ENCODE results near the gene KCNQ1OT1. TPM values are rescaled to one million over a fixed set of nuclear protein-coding genes. Genes with fewer than 3 reads are reported as not detected.

Gene KCNQ1OT1
- total and polyA plus RNA-seq, 2 of the 4 experiments (the other 2 are of a cell fraction) = 0.14 to 2.0 TPM

- no peak overlapping the region for H4K8ac ChIP-seq (ENCODE audit: low read depth in 2 of 2, low read length in 2 of 2)
- H3K9ac ChIP-seq (ENCODE audit: low read depth, low read length) = no peak overlapping the region
- no peak overlapping the region for H2BK5ac ChIP-seq (ENCODE audit: low read depth, low read length, poor library complexity, severe bottlenecking)
- H3K18ac ChIP-seq (ENCODE audit: low read depth, low read length) = no peak overlapping the region
- CTCF ChIA-PET = no interaction called here
- H3K9me3 ChIP-seq (ENCODE audit: control insufficient read depth, insufficient read depth, low read length) = peaks cover 4% of the 10 kb centered on the region; the same call in 1 of the 2 replicates
- no peak overlapping the region for H2BK20ac ChIP-seq (ENCODE audit: low read depth, low read length)
- H2AK5ac ChIP-seq (ENCODE audit: low read depth, low read length) = no peak overlapping the region
- no peak for ATAC-seq (ENCODE audit: low read depth)
- no peak overlapping the region for H3K4me3 ChIP-seq (ENCODE audit: insufficient read depth, low read depth, low read length)
- H3K14ac ChIP-seq (replicated peaks; ENCODE audit: low read depth, low read length) = no peak overlapping the region
- H4K5ac ChIP-seq (ENCODE audit: low read depth, low read length) = no peak overlapping the region
- no peak overlapping the region for H2AK9ac ChIP-seq (replicated peaks; ENCODE audit: low read depth, low read length, poor library complexity)
- no peak overlapping the region for H4K91ac ChIP-seq (ENCODE audit: insufficient read depth, low read depth, low read length)
- H3K4me2 ChIP-seq (ENCODE audit: low read depth, low read length) = no peak overlapping the region
- H2BK15ac ChIP-seq (ENCODE audit: low read depth, low read length) = no peak overlapping the region
- H3K36me3 ChIP-seq (ENCODE audit: control insufficient read depth, insufficient read depth, low read length) = no peaks in the 10 kb centered on the region
- intact Hi-C loops (cut with micrococcal nuclease) = no loop called here
- H3K27me3 ChIP-seq (ENCODE audit: control insufficient read depth, insufficient read depth, low read length) = peaks cover 41% of the 10 kb centered on the region
- TF ChIP-seq, protein P1, sequence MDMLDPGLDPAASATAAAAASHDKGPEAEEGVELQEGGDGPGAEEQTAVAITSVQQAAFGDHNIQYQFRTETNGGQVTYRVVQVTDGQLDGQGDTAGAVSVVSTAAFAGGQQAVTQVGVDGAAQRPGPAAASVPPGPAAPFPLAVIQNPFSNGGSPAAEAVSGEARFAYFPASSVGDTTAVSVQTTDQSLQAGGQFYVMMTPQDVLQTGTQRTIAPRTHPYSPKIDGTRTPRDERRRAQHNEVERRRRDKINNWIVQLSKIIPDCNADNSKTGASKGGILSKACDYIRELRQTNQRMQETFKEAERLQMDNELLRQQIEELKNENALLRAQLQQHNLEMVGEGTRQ (IDR thresholded peaks at IDR 0.05; ENCODE audit: low read depth, low read length) = no peak
- no peak for TF ChIP-seq FOS (IDR thresholded peaks at IDR 0.05; ENCODE audit: low read depth, low read length)
- no peak for TF ChIP-seq RFX5 (IDR thresholded peaks at IDR 0.05; ENCODE audit: low read depth, low read length)
- TF ChIP-seq, protein P2, sequence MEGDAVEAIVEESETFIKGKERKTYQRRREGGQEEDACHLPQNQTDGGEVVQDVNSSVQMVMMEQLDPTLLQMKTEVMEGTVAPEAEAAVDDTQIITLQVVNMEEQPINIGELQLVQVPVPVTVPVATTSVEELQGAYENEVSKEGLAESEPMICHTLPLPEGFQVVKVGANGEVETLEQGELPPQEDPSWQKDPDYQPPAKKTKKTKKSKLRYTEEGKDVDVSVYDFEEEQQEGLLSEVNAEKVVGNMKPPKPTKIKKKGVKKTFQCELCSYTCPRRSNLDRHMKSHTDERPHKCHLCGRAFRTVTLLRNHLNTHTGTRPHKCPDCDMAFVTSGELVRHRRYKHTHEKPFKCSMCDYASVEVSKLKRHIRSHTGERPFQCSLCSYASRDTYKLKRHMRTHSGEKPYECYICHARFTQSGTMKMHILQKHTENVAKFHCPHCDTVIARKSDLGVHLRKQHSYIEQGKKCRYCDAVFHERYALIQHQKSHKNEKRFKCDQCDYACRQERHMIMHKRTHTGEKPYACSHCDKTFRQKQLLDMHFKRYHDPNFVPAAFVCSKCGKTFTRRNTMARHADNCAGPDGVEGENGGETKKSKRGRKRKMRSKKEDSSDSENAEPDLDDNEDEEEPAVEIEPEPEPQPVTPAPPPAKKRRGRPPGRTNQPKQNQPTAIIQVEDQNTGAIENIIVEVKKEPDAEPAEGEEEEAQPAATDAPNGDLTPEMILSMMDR (conservative IDR thresholded peaks at IDR 0.05; ENCODE audit: low read depth, low read length) = no peak
- TF ChIP-seq MAFK (IDR thresholded peaks at IDR 0.05; ENCODE audit: low read depth, low read length) = no peak
- H3K4ac ChIP-seq (ENCODE audit: low read depth, low read length) = no peak overlapping the region
- no peaks in the 10 kb centered on the region; the same call in 1 of the 2 replicates for H4K20me1 ChIP-seq (ENCODE audit: insufficient read depth, low read length)
- H3K9me1 ChIP-seq (ENCODE audit: insufficient read depth, low read length) = no peaks in the 10 kb centered on the region
- H3K56ac ChIP-seq (ENCODE audit: extremely low read depth, insufficient read depth, low read length) = no peak overlapping the region
- dilution Hi-C loops (cut with HindIII; ENCODE audit: low sequenced_read_pairs, unreplicated experiment) = no loop called here
- no peak for DNase-seq
- in situ Hi-C loops (cut with MboI; ENCODE audit: low sequenced_read_pairs) = no loop called here
- no peaks in the 10 kb centered on the region for H3K4me1 ChIP-seq (ENCODE audit: control insufficient read depth, insufficient read depth, low read length)
- no TSS peak for BruUV-seq (replicated peaks)
- H2BK120ac ChIP-seq (ENCODE audit: low read depth, low read length) = no peak overlapping the region
- no peaks in the 10 kb centered on the region for H3K79me1 ChIP-seq (ENCODE audit: low read depth in 1 of 2, low read length in 2 of 2)
- H3K23ac ChIP-seq (ENCODE audit: low read depth, low read length) = no peak overlapping the region
- no CpG with 5 or more reads among the region's 17 CpGs for WGBS, 2 experiments (ENCODE audit: extremely low coverage in 2 of 2, insufficient read length in 1 of 2)
- H2AFZ ChIP-seq (replicated peaks; ENCODE audit: low read length, poor library complexity) = no peak overlapping the region
- POLR2A ChIA-PET (ENCODE audit: unreplicated experiment) = no interaction called here
- no peak overlapping the region for H3K27ac ChIP-seq (ENCODE audit: insufficient read depth, low read length)
Measured at GRCh38 chr11:2558397-2558796, 141.4 kb downstream of the KCNQ1OT1 start.

Small RNA genes lying within 50 kb of the gene (microRNA-seq; reads per million reads assigned to microRNA genes)
- gene RF01947 (ENCODE audit: insufficient read depth, insufficient read length) = not detected
- gene RF01948 (ENCODE audit: insufficient read depth, insufficient read length) = not detected
- gene RF01950 (ENCODE audit: insufficient read depth, insufficient read length) = not detected

Small RNA genes lying within 50 kb of the gene (small RNA-seq; reads per million reads assigned to genes)
- gene RF01947 = 0 reads per million in 5 experiments
- gene RF01948 = 0 reads per million in 5 experiments
- 0 reads per million in 5 experiments for gene RF01950

Other genes starting within 250 kb of the KCNQ1OT1 start
- gene CDKN1C, start 185.8 kb upstream of the KCNQ1OT1 start, total RNA-seq (2012; rRNA removed) = 1.6 and 2.2 TPM in 2 replicates
- gene CDKN1C, start 185.8 kb upstream of the KCNQ1OT1 start, polyA plus RNA-seq (2012; rRNA removed) = 3.0 and 3.7 TPM in 2 replicates
- gene PHLDA2, start 229.4 kb upstream of the KCNQ1OT1 start, total RNA-seq (2012; rRNA removed) = 3.8 and 4.4 TPM in 2 replicates
- 89.0 and 154 TPM in 2 replicates for gene PHLDA2, start 229.4 kb upstream of the KCNQ1OT1 start, polyA plus RNA-seq (2012; rRNA removed)